Neural progenitor cell (in vitro differentiated cells): ENCODE measurements around the gene RASA2. TPM values are rescaled to one million over a fixed set of nuclear protein-coding genes. Genes with fewer than 3 reads are reported as not detected.

Experiments
- DNase-seq: peaks from one replicate; pipeline ENCODE4 v3.0.0-alpha.2; 2016; ENCODE audit warnings: low spot score
- H2AFZ ChIP-seq: fragments of 200-600 bp; sonication (generic); replicated peaks from 2 replicates; pipeline ENCODE4 v1.6.1; 2016; ENCODE audit warnings: antibody characterized with exemption
- H3F3A ChIP-seq: fragments of 200-600 bp; sonication (generic); 2 replicates; pipeline ENCODE4 v1.6.1; 2016; ENCODE audit warnings: antibody characterized with exemption, low read depth
- H3K27ac ChIP-seq: fragments of 200-600 bp; sonication (generic); 2 replicates; pipeline ENCODE4 v1.5.1; 2016; ENCODE audit warnings: mild to moderate bottlenecking
- H3K27me3 ChIP-seq: fragments of 200-600 bp; sonication (generic); 2 replicates; pipeline ENCODE4 v1.6.1; 2016; ENCODE audit warnings: mild to moderate bottlenecking, moderate library complexity
- H3K36me3 ChIP-seq: fragments of 200-600 bp; sonication (generic); 2 replicates; pipeline ENCODE4 v1.5.1; 2016
- H3K4me1 ChIP-seq: fragments of 200-600 bp; sonication (generic); 2 replicates; pipeline ENCODE4 v1.6.1; 2016; ENCODE audit warnings: mixed run types
- H3K4me2 ChIP-seq: fragments of 200-600 bp; sonication (generic); 2 replicates; pipeline ENCODE4 v1.6.1; 2016
- H3K4me3 ChIP-seq: fragments of 200-600 bp; sonication (generic); 2 replicates; pipeline ENCODE4 v1.5.1; 2016
- H3K79me2 ChIP-seq: fragments of 200-600 bp; sonication (generic); 2 replicates; pipeline ENCODE4 v1.6.1; 2016; ENCODE audit warnings: low read depth
- H3K9ac ChIP-seq: fragments of 200-600 bp; sonication (generic); 2 replicates; pipeline ENCODE4 v1.6.1; 2016
- H3K9me3 ChIP-seq: fragments of 200-600 bp; sonication (generic); 2 replicates; pipeline ENCODE4 v1.5.1; 2016; ENCODE audit warnings: low read depth
- H4K20me1 ChIP-seq: fragments of 200-600 bp; sonication (generic); 2 replicates; pipeline ENCODE4 v1.6.1; 2016; ENCODE audit warnings: low read depth
- H3K27ac Mint-ChIP-seq: 3 replicates; pipeline ENCODE4 v1.8.0; 2021; ENCODE audit warnings: mixed read lengths
- H3K27me3 Mint-ChIP-seq: 2 replicates; pipeline ENCODE4 v1.8.0; 2022; ENCODE audit warnings: low read depth, mild to moderate bottlenecking, inconsistent platforms, moderate library complexity, mixed read lengths; ENCODE audit not compliant: insufficient read depth
- H3K36me3 Mint-ChIP-seq: 3 replicates; pipeline ENCODE4 v1.8.0; 2021; ENCODE audit warnings: mixed read lengths
- H3K4me1 Mint-ChIP-seq: 3 replicates; pipeline ENCODE4 v1.8.0; 2021; ENCODE audit warnings: mixed read lengths
- H3K4me3 Mint-ChIP-seq: 3 replicates; pipeline ENCODE4 v1.8.0; 2021; ENCODE audit warnings: mild to moderate bottlenecking, moderate library complexity, mixed read lengths
- H3K9me3 Mint-ChIP-seq: 3 replicates; pipeline ENCODE4 v1.8.0; 2020; ENCODE audit warnings: mixed read lengths
- EZH2 ChIP-seq: fragments of 200-600 bp; sonication (generic); IDR thresholded peaks from 2 replicates; pipeline ENCODE4 v1.6.1; 2017; ENCODE audit warnings: antibody characterized with exemption, mild to moderate bottlenecking, moderate library complexity
- EZH2phosphoT487 ChIP-seq: fragments of 200-600 bp; sonication (generic); IDR thresholded peaks from 2 replicates; pipeline ENCODE4 v1.6.1; 2017; ENCODE audit warnings: antibody characterized with exemption
- total RNA-seq: library from RNA; depleted of rRNA; stranded (reverse); fragments of >200 nt; gene quantifications from 2 replicates; pipeline ENCODE4 v1.2.3, GENCODE V29; 2015; ENCODE audit warnings: low replicate concordance
- TF ChIP-seq, protein P1 (sequence below): fragments of 200-600 bp; sonication (generic); IDR thresholded peaks from 2 replicates; pipeline ENCODE4 v1.5.1; 2017; ENCODE audit warnings: antibody characterized with exemption, mild to moderate bottlenecking

RASA2 gene
- total RNA-seq, 1 donor from 2014 or later: 48.4 TPM

DNA sequence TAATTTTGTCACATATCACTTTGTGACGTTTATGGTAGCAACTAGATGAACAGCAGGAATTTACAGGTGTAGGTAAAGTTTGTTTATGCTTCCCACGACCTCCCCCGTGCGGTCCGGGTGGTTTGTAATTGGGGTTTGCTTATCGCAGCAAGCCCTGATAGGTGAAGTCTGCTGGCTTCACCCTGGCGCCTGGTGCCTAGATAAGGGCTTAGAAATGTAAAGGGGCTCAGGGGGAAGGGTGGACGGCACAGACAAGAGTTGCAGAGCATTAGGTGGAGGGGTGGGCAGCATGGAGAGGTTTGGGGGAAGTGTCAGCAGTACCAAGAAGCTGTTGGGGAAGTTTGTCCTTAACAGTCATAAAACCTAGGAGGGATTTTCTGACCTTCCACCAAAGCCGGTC, 143.1 kb downstream of the RASA2 start:
- Histone ChIP-seq H3K79me2 (no peaks in the 10 kb centered on the region), H3K9ac (no peak overlapping the region), H4K20me1 (no peaks in the 10 kb centered on the region), H2AFZ (no peak overlapping the region), H3K9me3 (no peaks in the 10 kb centered on the region), H3K36me3 (no peaks in the 10 kb centered on the region), H3F3A (no peaks in the 10 kb centered on the region), H3K4me2 (no peak overlapping the region), H3K4me1 (no peaks in the 10 kb centered on the region), H3K4me3 (no peak overlapping the region), H3K27ac (no peak overlapping the region), H3K27me3 (no peaks in the 10 kb centered on the region)
- TF ChIP-seq EZH2 (no peak), EZH2phosphoT487 (no peak)
- TF ChIP-seq, protein P1, sequence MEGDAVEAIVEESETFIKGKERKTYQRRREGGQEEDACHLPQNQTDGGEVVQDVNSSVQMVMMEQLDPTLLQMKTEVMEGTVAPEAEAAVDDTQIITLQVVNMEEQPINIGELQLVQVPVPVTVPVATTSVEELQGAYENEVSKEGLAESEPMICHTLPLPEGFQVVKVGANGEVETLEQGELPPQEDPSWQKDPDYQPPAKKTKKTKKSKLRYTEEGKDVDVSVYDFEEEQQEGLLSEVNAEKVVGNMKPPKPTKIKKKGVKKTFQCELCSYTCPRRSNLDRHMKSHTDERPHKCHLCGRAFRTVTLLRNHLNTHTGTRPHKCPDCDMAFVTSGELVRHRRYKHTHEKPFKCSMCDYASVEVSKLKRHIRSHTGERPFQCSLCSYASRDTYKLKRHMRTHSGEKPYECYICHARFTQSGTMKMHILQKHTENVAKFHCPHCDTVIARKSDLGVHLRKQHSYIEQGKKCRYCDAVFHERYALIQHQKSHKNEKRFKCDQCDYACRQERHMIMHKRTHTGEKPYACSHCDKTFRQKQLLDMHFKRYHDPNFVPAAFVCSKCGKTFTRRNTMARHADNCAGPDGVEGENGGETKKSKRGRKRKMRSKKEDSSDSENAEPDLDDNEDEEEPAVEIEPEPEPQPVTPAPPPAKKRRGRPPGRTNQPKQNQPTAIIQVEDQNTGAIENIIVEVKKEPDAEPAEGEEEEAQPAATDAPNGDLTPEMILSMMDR: no peak
- Mint-ChIP-seq H3K9me3 (peaks cover 11% of the 10 kb centered on the region), H3K4me3 (no peak overlapping the region), H3K27ac (no peak overlapping the region), H3K27me3 (peaks cover 2% of the 10 kb centered on the region), H3K4me1 (no peaks in the 10 kb centered on the region), H3K36me3 (no peaks in the 10 kb centered on the region)
- no peak for DNase-seq

- Histone ChIP-seq H3K79me2 (no peaks in the 10 kb centered on the region), H3K9me3 (no peaks in the 10 kb centered on the region), H3F3A (no peaks in the 10 kb centered on the region), H2AFZ (no peak overlapping the region), H3K27me3 (no peaks in the 10 kb centered on the region), H3K4me2 (no peak overlapping the region), H4K20me1 (no peaks in the 10 kb centered on the region), H3K36me3 (no peaks in the 10 kb centered on the region), H3K27ac (no peak overlapping the region), H3K4me1 (no peaks in the 10 kb centered on the region), H3K4me3 (no peak overlapping the region), H3K9ac (no peak overlapping the region)
- TF ChIP-seq, protein P1: no peak
- TF ChIP-seq EZH2 (no peak), EZH2phosphoT487 (no peak)
- peak; percentile 10 for DNase-seq
- peaks cover 2% of the 10 kb centered on the region for H3K27me3 Mint-ChIP-seq
- H3K4me1 Mint-ChIP-seq: no peaks in the 10 kb centered on the region
- no peaks in the 10 kb centered on the region for H3K36me3 Mint-ChIP-seq
- no peak overlapping the region for H3K4me3 Mint-ChIP-seq
- no peak overlapping the region for H3K27ac Mint-ChIP-seq
- H3K9me3 Mint-ChIP-seq: peaks cover 11% of the 10 kb centered on the region
Observed at GRCh38 chr3:141632779-141633374, 146.1 kb downstream of the RASA2 start.

- H3K27ac ChIP-seq: no peak overlapping the region
- no peaks in the 10 kb centered on the region for H3F3A ChIP-seq
- no peak for DNase-seq
- H3K27me3 ChIP-seq: no peaks in the 10 kb centered on the region
- H3K79me2 ChIP-seq: no peaks in the 10 kb centered on the region
- no peak overlapping the region for H2AFZ ChIP-seq
- no peaks in the 10 kb centered on the region for H3K4me1 ChIP-seq
- no peaks in the 10 kb centered on the region for H3K36me3 ChIP-seq
- H4K20me1 ChIP-seq: no peaks in the 10 kb centered on the region
- H3K4me2 ChIP-seq: no peak overlapping the region
- Mint-ChIP-seq H3K4me3 (no peak overlapping the region), H3K4me1 (no peaks in the 10 kb centered on the region), H3K27ac (no peak overlapping the region), H3K36me3 (no peaks in the 10 kb centered on the region), H3K27me3 (no peaks in the 10 kb centered on the region), H3K9me3 (no peaks in the 10 kb centered on the region)
- H3K4me3 ChIP-seq: no peak overlapping the region
- TF ChIP-seq EZH2: no peak
- TF ChIP-seq, protein P1: no peak
- no peak for TF ChIP-seq EZH2phosphoT487
- no peaks in the 10 kb centered on the region for H3K9me3 ChIP-seq
- H3K9ac ChIP-seq: no peak overlapping the region
Observed at GRCh38 chr3:141642215-141642614, 155.4 kb downstream of the RASA2 start.
